ENCODE results near the gene TTC12. TPM values are rescaled to one million over a fixed set of nuclear protein-coding genes. Genes with fewer than 3 reads are reported as not detected.
A peak's percentile ranks its signal among the peaks of the same experiment; 100 is the strongest.

The TTC12 gene
- total and polyA plus RNA-seq, 2 of the 13 experiments (the other 11 are each of a cell fraction or from before 2014, with no cell fraction given) = 5.4 to 11.6 TPM

- TF ChIP-seq AKNA (CRISPR knock-in tag; IDR thresholded peaks at IDR 0.05; ENCODE audit: borderline replicate concordance) (no peak), CHD2 (IDR thresholded peaks at IDR 0.05; ENCODE audit: low read depth, low read length) (0 out of 2 replicates have a peak, but pooled peaks have one; percentile 6), ZNF260 (CRISPR knock-in tag; IDR thresholded peaks at IDR 0.05; ENCODE audit: borderline replicate concordance, low read depth) (no peak), ZNF205 (CRISPR knock-in tag; IDR thresholded peaks at IDR 0.05) (no peak), ZFYVE20 (CRISPR knock-in tag; IDR thresholded peaks at IDR 0.05; ENCODE audit: borderline replicate concordance, low read depth) (0 out of 2 replicates have a peak, but pooled peaks have one; percentile 58), ZNF644 (CRISPR knock-in tag; IDR thresholded peaks at IDR 0.05; ENCODE audit: low read depth) (no peak), GPBP1L1 (CRISPR knock-in tag; IDR thresholded peaks at IDR 0.05) (no peak), U2AF1 (optimal IDR thresholded peaks at IDR 0.05; ENCODE audit: low read depth, low read length) (no peak), BRCA1 (CRISPR knock-in tag; IDR thresholded peaks at IDR 0.05) (no peak), MTF1 (CRISPR knock-in tag; IDR thresholded peaks at IDR 0.05) (no peak), CREM (IDR thresholded peaks at IDR 0.05) (peak; percentile 42; the same call in 1 of the 2 replicates), CREM (CRISPR knock-in tag; IDR thresholded peaks at IDR 0.05) (no peak), ATM (IDR thresholded peaks at IDR 0.05; ENCODE audit: borderline replicate concordance) (no peak), PCBP2 (optimal IDR thresholded peaks at IDR 0.05; ENCODE audit: low read depth, low read length, poor library complexity, severe bottlenecking) (no peak), REPIN1 (CRISPR knock-in tag; IDR thresholded peaks at IDR 0.05; ENCODE audit: borderline replicate concordance, low read depth) (0 out of 2 replicates have a peak, but pooled peaks have one; percentile 37), ZBTB46 (CRISPR knock-in tag; IDR thresholded peaks at IDR 0.05; ENCODE audit: borderline replicate concordance) (no peak), ZNF629 (CRISPR knock-in tag; conservative IDR thresholded peaks at IDR 0.05) (no peak), HDAC6 (IDR thresholded peaks at IDR 0.05; ENCODE audit: low read depth, low read length) (no peak), AHR (CRISPR knock-in tag; IDR thresholded peaks at IDR 0.05) (0 out of 2 replicates have a peak, but pooled peaks have one; percentile 65), MIXL1 (CRISPR knock-in tag; IDR thresholded peaks at IDR 0.05) (no peak)
- TF ChIP-seq, protein P1, sequence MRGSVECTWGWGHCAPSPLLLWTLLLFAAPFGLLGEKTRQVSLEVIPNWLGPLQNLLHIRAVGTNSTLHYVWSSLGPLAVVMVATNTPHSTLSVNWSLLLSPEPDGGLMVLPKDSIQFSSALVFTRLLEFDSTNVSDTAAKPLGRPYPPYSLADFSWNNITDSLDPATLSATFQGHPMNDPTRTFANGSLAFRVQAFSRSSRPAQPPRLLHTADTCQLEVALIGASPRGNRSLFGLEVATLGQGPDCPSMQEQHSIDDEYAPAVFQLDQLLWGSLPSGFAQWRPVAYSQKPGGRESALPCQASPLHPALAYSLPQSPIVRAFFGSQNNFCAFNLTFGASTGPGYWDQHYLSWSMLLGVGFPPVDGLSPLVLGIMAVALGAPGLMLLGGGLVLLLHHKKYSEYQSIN (CRISPR knock-in tag; IDR thresholded peaks at IDR 0.05; ENCODE audit: borderline replicate concordance) = no peak
These were observed at the start of gene TTC12 (continued) for GRCh38 chr11:113314389-113315301.

Measured in HepG2 (cell line).